IMR-90 (cell line): ENCODE measurements around the gene SYNGR3. TPM values are rescaled to one million over a fixed set of nuclear protein-coding genes. Genes with fewer than 3 reads are reported as not detected.

Experiments
- ATAC-seq: fragments of 200-7000 bp; cut with Tn5 transposase; 2 replicates; pipeline ENCODE4 v1.9.1; 2020; ENCODE audit warnings: low read depth, mild to moderate bottlenecking, moderate library complexity
- BruUV-seq: library from RNA; stranded (reverse); fragments of 400-500 nt; replicated peaks from 2 replicates; lab custom pipeline; 2021; lab: Mats Ljungman, UMichigan
- CTCF ChIA-PET: fragments of 300-600 bp; formaldehyde crosslinking; extraction: SDS; loops from one replicate; lab custom pipeline; 2021; ENCODE audit warnings: antibody characterized with exemption; lab: Yijun Ruan, JAX
- POLR2A ChIA-PET: fragments of 300-600 bp; sonication (Branson Sonifier 250); formaldehyde crosslinking; loops from one replicate; lab custom pipeline; 2022; ENCODE audit warnings: antibody characterized with exemption; ENCODE audit not compliant: unreplicated experiment; lab: Charles Lee
- DNase-seq: peaks from one replicate; pipeline ENCODE4 v3.0.0; 2013
- H2AFZ ChIP-seq: replicated peaks from 2 replicates; pipeline ENCODE3; 2013; ENCODE audit warnings: low read length, mild to moderate bottlenecking; ENCODE audit not compliant: poor library complexity
- H2AK5ac ChIP-seq: 2 replicates; pipeline ENCODE4 v1.6.1; 2013; ENCODE audit warnings: low read depth, low read length, inconsistent platforms
- H2AK9ac ChIP-seq: replicated peaks from 2 replicates; pipeline ENCODE3; 2013; ENCODE audit warnings: mild to moderate bottlenecking, low read depth, low read length, moderate library complexity; ENCODE audit not compliant: poor library complexity
- H2BK120ac ChIP-seq: 2 replicates; pipeline ENCODE4 v1.6.1; 2013; ENCODE audit warnings: low read depth, low read length, inconsistent platforms
- H2BK15ac ChIP-seq: 3 replicates; pipeline ENCODE4 v1.6.1; 2013; ENCODE audit warnings: low read depth, low read length, inconsistent platforms
- H2BK20ac ChIP-seq: 2 replicates; pipeline ENCODE4 v1.6.1; 2013; ENCODE audit warnings: low read depth, mild to moderate bottlenecking, inconsistent platforms, low read length, moderate library complexity
- H2BK5ac ChIP-seq: 2 replicates; pipeline ENCODE4 v1.6.1; 2013; ENCODE audit warnings: mild to moderate bottlenecking, low read depth, low read length, inconsistent platforms; ENCODE audit not compliant: poor library complexity, severe bottlenecking
- H3K14ac ChIP-seq: replicated peaks from 2 replicates; pipeline ENCODE4 v1.6.1; 2013; ENCODE audit warnings: low read depth, low read length, inconsistent platforms
- H3K18ac ChIP-seq: 2 replicates; pipeline ENCODE4 v1.6.1; 2013; ENCODE audit warnings: low read depth, low read length, control low read depth
- H3K23ac ChIP-seq: 2 replicates; pipeline ENCODE4 v1.6.1; 2013; ENCODE audit warnings: low read depth, low read length, inconsistent platforms
- H3K27ac ChIP-seq: 2 replicates; pipeline ENCODE4 v1.5.1; 2013; ENCODE audit warnings: mild to moderate bottlenecking, control low read depth, low read length; ENCODE audit not compliant: insufficient read depth
- H3K27me3 ChIP-seq: 2 replicates; pipeline ENCODE4 v1.6.1; 2013; ENCODE audit warnings: low read length; ENCODE audit not compliant: control insufficient read depth, insufficient read depth
- H3K36me3 ChIP-seq: 2 replicates; pipeline ENCODE4 v1.6.1; 2013; ENCODE audit warnings: low read length, mixed read lengths; ENCODE audit not compliant: control insufficient read depth, insufficient read depth
- H3K4ac ChIP-seq: 2 replicates; pipeline ENCODE4 v1.6.1; 2013; ENCODE audit warnings: low read depth, low read length, inconsistent platforms
- H3K4me1 ChIP-seq: 2 replicates; pipeline ENCODE4 v1.6.1; 2013; ENCODE audit warnings: low read length, mixed read lengths; ENCODE audit not compliant: control insufficient read depth, insufficient read depth
- H3K4me2 ChIP-seq: 2 replicates; pipeline ENCODE4 v1.6.1; 2013; ENCODE audit warnings: low read depth, mild to moderate bottlenecking, control low read depth, low read length, moderate library complexity
- H3K4me3 ChIP-seq: 2 replicates; pipeline ENCODE4 v1.5.1; 2013; ENCODE audit warnings: low read depth, mild to moderate bottlenecking, control low read depth, low read length, moderate library complexity; ENCODE audit not compliant: insufficient read depth
- H3K56ac ChIP-seq: 2 replicates; pipeline ENCODE4 v1.6.1; 2013; ENCODE audit warnings: low read length, inconsistent platforms; ENCODE audit not compliant: insufficient read depth; ENCODE audit errors: extremely low read depth
- H3K79me1 ChIP-seq, 2 experiments: 2 replicates each; pipeline ENCODE4 v1.6.1; 2013; ENCODE audit warnings: low read length in 2 of 2, inconsistent platforms in 1 of 2, low read depth in 1 of 2
- H3K9ac ChIP-seq: 2 replicates; pipeline ENCODE4 v1.6.1; 2013; ENCODE audit warnings: low read depth, low read length, control low read depth
- H3K9me1 ChIP-seq: 2 replicates; pipeline ENCODE4 v1.6.1; 2013; ENCODE audit warnings: low read length, inconsistent platforms; ENCODE audit not compliant: insufficient read depth
- H3K9me3 ChIP-seq: 2 replicates; pipeline ENCODE4 v1.6.1; 2013; ENCODE audit warnings: low read length; ENCODE audit not compliant: control insufficient read depth, insufficient read depth
- H4K20me1 ChIP-seq: 2 replicates; pipeline ENCODE4 v1.6.1; 2013; ENCODE audit warnings: low read length, inconsistent platforms; ENCODE audit not compliant: insufficient read depth
- H4K5ac ChIP-seq: 2 replicates; pipeline ENCODE4 v1.6.1; 2013; ENCODE audit warnings: mild to moderate bottlenecking, low read depth, low read length, control low read depth
- H4K8ac ChIP-seq, 2 experiments: 2 replicates each; pipeline ENCODE4 v1.6.1; 2013; ENCODE audit warnings: low read depth in 2 of 2, low read length in 2 of 2, control low read depth in 1 of 2, inconsistent platforms in 1 of 2
- H4K91ac ChIP-seq: 2 replicates; pipeline ENCODE4 v1.6.1; 2013; ENCODE audit warnings: low read depth, low read length, inconsistent platforms; ENCODE audit not compliant: insufficient read depth
- BHLHE40 ChIP-seq: fragments of 150-350 bp; IDR thresholded peaks from 2 replicates; pipeline ENCODE4 v1.6.1; 2016; ENCODE audit warnings: mild to moderate bottlenecking, low read depth, low read length
- ELK1 ChIP-seq: fragments of 150-350 bp; IDR thresholded peaks from 2 replicates; pipeline ENCODE4 v1.6.1; 2016; ENCODE audit warnings: low read depth, mild to moderate bottlenecking, low read length, moderate library complexity, borderline replicate concordance
- FOS ChIP-seq: fragments of 150-350 bp; IDR thresholded peaks from 2 replicates; pipeline ENCODE4 v1.6.1; 2016; ENCODE audit warnings: low read depth, low read length
- MAZ ChIP-seq: IDR thresholded peaks from 2 replicates; pipeline ENCODE4 v1.6.1; 2012; ENCODE audit warnings: low read depth, mild to moderate bottlenecking, low read length, improper control_type of control experiment, moderate library complexity, borderline replicate concordance
- MXI1 ChIP-seq: IDR thresholded peaks from 2 replicates; pipeline ENCODE4 v1.6.1; 2012; ENCODE audit warnings: low read depth, mild to moderate bottlenecking, low read length, moderate library complexity, borderline replicate concordance
- NFE2L2 ChIP-seq: fragments of 150-350 bp; IDR thresholded peaks from 2 replicates; pipeline ENCODE4 v1.6.1; 2016; ENCODE audit warnings: low read depth, mild to moderate bottlenecking, low read length
- SMC3 ChIP-seq: fragments of 150-350 bp; IDR thresholded peaks from 2 replicates; pipeline ENCODE4 v1.6.1; 2016; ENCODE audit warnings: low read depth, mild to moderate bottlenecking, antibody characterized with exemption, low read length, moderate library complexity
- WGBS, 2 experiments: methylation state at CpG; one replicate each; pipeline versions ENCODE4 v1.1.5 to v1.1.7; 2013; ENCODE audit warnings: missing lambda C conversion rate in 2 of 2; ENCODE audit not compliant: insufficient read length in 1 of 2; ENCODE audit errors: extremely low coverage in 2 of 2; 5-methylcytosine and 5-hydroxymethylcytosine counted together
- dilution Hi-C: fragments of 300-500 bp; cut with HindIII; formaldehyde crosslinking; loops from one replicate; pipeline ENCODE4 v1.14.3; 2018; ENCODE audit warnings: low sequenced_read_pairs; ENCODE audit not compliant: unreplicated experiment
- in situ Hi-C: fragments of 300-500 bp; cut with MboI; formaldehyde crosslinking; loops from 3 replicates; pipeline ENCODE4 v1.14.3; 2019; ENCODE audit warnings: low sequenced_read_pairs, inconsistent platforms, mixed read lengths
- intact Hi-C: fragments of 100-400 bp; cut with micrococcal nuclease; formaldehyde crosslinking; loops from 2 replicates; pipeline ENCODE4 v1.10.0; 2022
- polyA plus RNA-seq, 3 experiments: library from polyadenylated mRNA; depleted of rRNA; stranded (reverse); fragments of >200 nt; gene quantifications; 2 replicates each; pipeline ENCODE4 v1.2.3, GENCODE V29; 2012; ENCODE audit warnings: low replicate concordance in 1 of 3
- total RNA-seq: library from RNA; depleted of rRNA; stranded (reverse); fragments of >200 nt; gene quantifications from 2 replicates; pipeline ENCODE4 v1.2.3, GENCODE V29; 2012

Gene SYNGR3
- total and polyA plus RNA-seq, 2 of the 4 experiments (the other 2 are of a cell fraction): 1.8 to 5.8 TPM

- Histone ChIP-seq H3K9me3 (no peaks in the 10 kb centered on the region), H4K8ac (peak overlapping the region; percentile 90 to 92), H2AK9ac (peak overlapping the region; percentile 98), H3K4me2 (peak overlapping the region; percentile 70), H3K56ac (peak overlapping the region; percentile 54), H4K20me1 (no peaks in the 10 kb centered on the region), H3K27me3 (no peaks in the 10 kb centered on the region), H3K23ac (peak overlapping the region; percentile 93), H3K4me3 (no peak overlapping the region), H4K91ac (peak overlapping the region; percentile 99), H3K4ac (peak overlapping the region; percentile 97), H3K36me3 (peaks cover 38% of the 10 kb centered on the region), H3K4me1 (peaks cover 68% of the 10 kb centered on the region), H4K5ac (peak overlapping the region; percentile 97), H2AFZ (peak overlapping the region; percentile 59), H3K79me1 (peaks cover 19 to 69% of the 10 kb centered on the region in 2 experiments; a peak in 3 of 4 replicates), H3K14ac (peak overlapping the region; percentile 94), H3K27ac (peak overlapping the region; percentile 100), H3K9ac (peak overlapping the region; percentile 75), H3K18ac (peak overlapping the region; percentile 93), H2BK15ac (peak overlapping the region; percentile 100; the same call in 2 of the 3 replicates), H2BK20ac (peak overlapping the region; percentile 94), H2BK120ac (peak overlapping the region; percentile 96), H3K9me1 (peaks cover 16% of the 10 kb centered on the region), H2BK5ac (peak overlapping the region; percentile 98), H2AK5ac (peak overlapping the region; percentile 99)
- BruUV-seq: no TSS peak
- in situ Hi-C loops (no loop called here), dilution Hi-C loops (no loop called here), intact Hi-C loops (no loop called here)
- ChIA-PET POLR2A (no interaction called here), CTCF (no interaction called here)
- peak; percentile 77 for DNase-seq
- peak; percentile 71 for ATAC-seq
- WGBS, 2 experiments: 26% methylated on average over 20 of the region's 34 CpGs; no CpG with 5 or more reads in 1 of the 2 experiments
- TF ChIP-seq BHLHE40: 0 out of 2 replicates have a peak, but pooled peaks have one; percentile 4
- TF ChIP-seq MXI1: no peak
- TF ChIP-seq SMC3: 0 out of 2 replicates have a peak, but pooled peaks have one; percentile 10
- TF ChIP-seq MAZ: peak; percentile 96
- TF ChIP-seq ELK1: no peak
- TF ChIP-seq NFE2L2: no peak
- TF ChIP-seq FOS: 0 out of 2 replicates have a peak, but pooled peaks have one; percentile 23
Observed at GRCh38 chr16:2035431-2036199, 45.8 kb downstream of the SYNGR3 start.
